Activated CD4-positive, alpha-beta T cell treated with anti-CD3 and anti-CD28 coated beads, Interleukin-2, amount 10 ng/mL, durations not matched to agents 7 days and 5 days (primary cell): ENCODE measurements around the gene SEC11C. TPM values are rescaled to one million over a fixed set of nuclear protein-coding genes. Genes with fewer than 3 reads are reported as not detected.

Source experiments
- CTCF ChIA-PET: fragments of 350-600 bp; sonication (Branson Sonifier 250); formaldehyde crosslinking; loops from one replicate; lab custom pipeline; 2021; ENCODE audit warnings: antibody characterized with exemption; lab: Charles Lee
- POLR2A ChIA-PET: fragments of 350-600 bp; sonication (Branson Sonifier 250); formaldehyde crosslinking; loops from one replicate; lab custom pipeline; 2021; ENCODE audit warnings: antibody characterized with exemption; lab: Charles Lee
- DNase-seq: peaks from one replicate; pipeline ENCODE4 v3.0.0-alpha.2; 2020
- H3K27ac Mint-ChIP-seq: one replicate; pipeline ENCODE4 v1.8.0; 2021; ENCODE audit warnings: mild to moderate bottlenecking, moderate library complexity, mixed read lengths
- H3K27me3 Mint-ChIP-seq: one replicate; pipeline ENCODE4 v1.8.0; 2021; ENCODE audit warnings: mixed read lengths
- H3K36me3 Mint-ChIP-seq: one replicate; pipeline ENCODE4 v1.8.0; 2021; ENCODE audit warnings: low read depth, mixed read lengths
- H3K4me1 Mint-ChIP-seq: one replicate; pipeline ENCODE4 v1.8.0; 2021; ENCODE audit warnings: mixed read lengths
- H3K4me3 Mint-ChIP-seq: one replicate; pipeline ENCODE4 v1.8.0; 2021; ENCODE audit warnings: mild to moderate bottlenecking, moderate library complexity, mixed read lengths
- H3K9me3 Mint-ChIP-seq: one replicate; pipeline ENCODE4 v1.8.0; 2021; ENCODE audit warnings: mixed read lengths
- total RNA-seq, 2 experiments: library from RNA; stranded (reverse); gene quantifications; one replicate each; pipeline ENCODE4 v1.2.3, GENCODE V29; 2021

Gene SEC11C
- total RNA-seq, 2 experiments from 2014 or later = 63.3 to 64.1 TPM

DNA sequence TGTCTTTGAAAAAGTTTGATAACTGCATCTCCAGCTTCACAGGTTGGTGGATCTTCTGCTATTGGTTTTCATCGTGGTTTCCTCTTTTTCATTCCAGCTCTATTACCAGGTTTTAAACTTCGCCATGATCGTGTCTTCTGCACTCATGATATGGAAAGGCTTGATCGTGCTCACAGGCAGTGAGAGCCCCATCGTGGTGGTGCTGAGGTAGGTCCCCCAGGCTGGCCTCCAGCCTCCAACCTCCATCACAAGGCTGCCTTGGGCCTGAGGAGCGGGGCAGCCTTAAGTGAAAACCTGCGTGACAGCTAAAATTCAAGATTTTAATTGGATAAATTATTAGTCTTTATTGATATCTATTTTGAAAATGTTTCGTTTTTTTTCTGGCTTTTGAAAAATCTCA, 9.7 kb downstream of the SEC11C start:
- DNase-seq = no peak
- H3K4me1 Mint-ChIP-seq = peaks cover 37% of the 10 kb centered on the region
- H3K27me3 Mint-ChIP-seq = no peaks in the 10 kb centered on the region
- H3K36me3 Mint-ChIP-seq = peaks cover 19% of the 10 kb centered on the region
- H3K4me3 Mint-ChIP-seq = no peak overlapping the region
- ChIA-PET CTCF (interaction anchor here (1.4 kb wide), 1 partner anchor 18 kb away, joined by 3 read pairs; no protein-coding TSS in a partner anchor), POLR2A (no interaction called here)
- H3K9me3 Mint-ChIP-seq = no peaks in the 10 kb centered on the region
- no peak overlapping the region for H3K27ac Mint-ChIP-seq

DNA sequence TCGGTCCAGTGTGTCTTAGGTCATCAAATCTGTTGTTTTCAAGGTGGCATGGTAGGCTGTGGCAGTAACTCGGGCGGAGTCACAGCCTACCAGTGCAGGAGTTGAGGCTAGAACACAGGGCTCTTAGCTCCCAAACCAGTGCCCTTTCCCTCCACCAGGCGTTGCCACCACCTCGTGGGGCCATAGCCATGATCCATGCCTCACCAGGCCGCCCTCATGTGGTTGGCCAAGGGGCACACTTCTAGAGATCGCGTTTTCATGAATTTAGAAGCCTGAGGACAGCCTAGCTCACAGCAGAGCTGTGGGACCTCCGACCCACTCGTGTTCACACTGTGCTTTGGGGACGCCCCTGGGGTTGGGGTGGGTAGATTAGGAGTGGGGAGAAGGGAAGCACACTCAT, 10.6 kb downstream of the SEC11C start:
- POLR2A ChIA-PET = no interaction called here
- H3K9me3 Mint-ChIP-seq = no peaks in the 10 kb centered on the region
- CTCF ChIA-PET = interaction anchor here (1.4 kb wide), 1 partner anchor 19 kb away, joined by 3 read pairs; no protein-coding TSS in a partner anchor
- no peaks in the 10 kb centered on the region for H3K27me3 Mint-ChIP-seq
- peaks cover 20% of the 10 kb centered on the region for H3K36me3 Mint-ChIP-seq
- no peak overlapping the region for H3K27ac Mint-ChIP-seq
- H3K4me1 Mint-ChIP-seq = peaks cover 33% of the 10 kb centered on the region
- no peak overlapping the region for H3K4me3 Mint-ChIP-seq
- no peak for DNase-seq

DNA sequence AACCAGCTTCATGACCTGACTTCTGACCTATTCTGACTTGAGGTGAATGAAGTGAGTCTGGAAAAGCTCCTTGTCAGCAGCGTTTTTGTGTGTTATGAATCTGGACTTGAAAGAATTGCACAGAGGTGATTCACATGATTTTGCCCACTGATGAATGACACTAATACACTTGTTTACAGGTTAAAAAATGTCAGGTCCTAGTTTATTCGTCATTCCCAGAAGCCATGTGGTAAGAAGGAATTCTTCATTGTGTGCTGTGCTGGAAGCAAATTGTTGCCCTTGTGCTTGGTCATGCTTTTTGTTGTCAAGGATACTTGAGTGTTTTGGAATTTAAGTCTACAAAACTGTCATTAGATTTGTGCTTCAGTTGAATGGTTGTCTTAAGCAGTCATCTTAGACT, 15.5 kb downstream of the SEC11C start:
- Mint-ChIP-seq H3K27ac (no peak overlapping the region), H3K9me3 (no peaks in the 10 kb centered on the region), H3K4me1 (peaks cover 10% of the 10 kb centered on the region), H3K36me3 (peaks cover 27% of the 10 kb centered on the region), H3K27me3 (no peaks in the 10 kb centered on the region), H3K4me3 (no peak overlapping the region)
- ChIA-PET CTCF (interaction anchor here (1.5 kb wide), 1 partner anchor 15 kb away, joined by 3 read pairs; the partner anchor contains the start of gene SEC11C), POLR2A (no interaction called here)
- no peak for DNase-seq

DNA sequence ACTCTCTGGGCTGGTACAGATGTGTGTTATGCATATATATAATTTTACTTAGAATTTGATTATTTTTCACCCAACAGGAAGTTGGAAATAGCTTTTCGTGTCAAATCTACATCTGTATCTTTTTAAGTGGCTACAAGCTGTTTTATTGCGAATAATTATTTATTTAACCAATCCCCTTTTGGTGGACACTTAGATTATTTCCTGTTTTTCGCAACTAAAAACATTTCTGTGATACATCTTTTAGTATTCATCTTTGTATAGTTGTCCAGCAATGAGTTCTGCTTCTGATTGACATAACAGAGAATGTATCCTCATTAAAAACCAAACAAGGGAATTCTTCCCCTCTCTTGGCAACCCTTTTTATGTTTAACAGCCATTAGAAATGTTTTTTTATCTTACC, 16.6 kb downstream of the SEC11C start:
- Mint-ChIP-seq H3K27me3 (no peaks in the 10 kb centered on the region), H3K4me1 (no peaks in the 10 kb centered on the region), H3K36me3 (peaks cover 19% of the 10 kb centered on the region), H3K27ac (no peak overlapping the region), H3K9me3 (no peaks in the 10 kb centered on the region), H3K4me3 (no peak overlapping the region)
- ChIA-PET POLR2A (interaction anchor here (0.6 kb wide), 1 partner anchor 1460 kb away, joined by 3 read pairs; no protein-coding TSS in a partner anchor), CTCF (no interaction called here)
- DNase-seq = no peak

DNA sequence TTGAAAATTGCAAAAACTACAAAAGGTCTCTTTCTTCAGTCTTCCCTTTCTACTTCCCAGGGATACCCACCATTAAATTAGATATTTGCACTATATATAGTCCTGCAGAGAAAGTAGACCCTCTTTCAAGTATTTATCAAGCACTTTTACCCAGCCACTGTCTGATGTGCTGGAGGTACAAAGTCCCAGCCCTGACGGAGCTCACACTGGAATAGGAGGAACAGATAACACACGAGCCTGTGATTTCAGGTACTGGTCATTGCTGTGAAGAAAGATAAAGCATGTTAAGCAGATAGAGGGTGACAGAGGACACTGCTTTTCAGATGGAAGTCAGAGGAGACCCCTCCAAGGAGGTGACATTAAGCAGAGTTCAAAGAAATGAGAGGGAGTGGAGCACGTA, 19.6 kb downstream of the SEC11C start:
- H3K27ac Mint-ChIP-seq = no peak overlapping the region

DNA sequence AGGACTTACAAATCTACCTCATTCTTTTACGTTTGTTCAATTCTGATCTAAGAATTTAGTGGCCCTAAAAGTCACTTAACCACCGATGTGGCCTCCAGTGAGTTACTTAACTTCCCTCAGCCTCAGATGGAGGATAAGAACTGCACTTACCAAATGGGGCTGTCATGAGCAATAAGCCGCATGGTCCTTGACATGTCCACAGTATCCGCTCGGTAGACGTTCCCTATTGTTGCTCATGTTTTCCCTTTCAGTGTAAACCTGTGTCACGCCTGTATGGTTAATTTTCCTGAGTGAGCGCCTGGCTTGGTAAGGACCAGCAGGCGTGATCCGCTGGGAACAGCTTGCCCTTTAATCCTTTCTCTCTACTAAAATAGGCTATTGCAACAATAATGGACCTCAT, 20.3 kb downstream of the SEC11C start:
- Mint-ChIP-seq H3K4me3 (no peak overlapping the region), H3K27me3 (no peaks in the 10 kb centered on the region), H3K36me3 (peaks cover 11% of the 10 kb centered on the region), H3K27ac (no peak overlapping the region), H3K4me1 (no peaks in the 10 kb centered on the region), H3K9me3 (no peaks in the 10 kb centered on the region)
- ChIA-PET POLR2A (no interaction called here), CTCF (no interaction called here)
- no peak for DNase-seq

More for the DNA sequence above, 19.6 kb downstream of the SEC11C start:
- no peak overlapping the region for H3K4me3 Mint-ChIP-seq
- ChIA-PET CTCF (no interaction called here), POLR2A (no interaction called here)
- no peaks in the 10 kb centered on the region for H3K9me3 Mint-ChIP-seq
- DNase-seq = no peak
- H3K27me3 Mint-ChIP-seq = no peaks in the 10 kb centered on the region
- no peaks in the 10 kb centered on the region for H3K4me1 Mint-ChIP-seq
- H3K36me3 Mint-ChIP-seq = peaks cover 11% of the 10 kb centered on the region

DNA sequence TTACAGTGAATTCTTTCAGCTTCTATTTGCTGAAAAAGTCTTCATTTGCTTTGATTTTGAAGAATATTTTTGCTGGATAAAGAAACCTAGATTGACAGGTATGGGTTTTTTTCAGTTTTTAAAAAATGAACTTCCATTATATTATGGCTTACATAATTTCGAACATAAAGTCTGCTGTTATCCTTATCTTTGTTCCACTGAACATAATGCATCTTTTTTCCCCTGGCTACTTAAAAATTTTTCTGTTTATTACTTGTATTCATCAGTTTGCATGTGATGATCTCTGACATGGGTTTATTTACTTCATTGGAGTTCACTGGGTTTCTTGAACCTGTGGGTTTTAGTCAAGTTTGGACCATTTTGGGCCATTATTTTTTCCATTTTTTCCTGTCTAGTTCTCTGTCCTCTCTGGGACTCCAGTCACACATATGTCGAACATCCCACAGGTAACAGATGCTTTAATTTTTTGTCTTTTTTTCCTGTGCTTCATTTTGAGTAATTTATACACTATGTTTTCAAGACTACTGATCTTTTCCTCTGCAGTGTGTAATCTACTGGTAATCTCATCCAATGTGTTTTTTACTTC, 33.1 kb downstream of the SEC11C start:
- no peak overlapping the region for H3K4me3 Mint-ChIP-seq
- H3K4me1 Mint-ChIP-seq = no peaks in the 10 kb centered on the region
- H3K27ac Mint-ChIP-seq = no peak overlapping the region
- ChIA-PET CTCF (no interaction called here), POLR2A (no interaction called here)
- peaks cover 29% of the 10 kb centered on the region for H3K9me3 Mint-ChIP-seq
- peaks cover 16% of the 10 kb centered on the region for H3K27me3 Mint-ChIP-seq
- DNase-seq = no peak
- peaks cover 2% of the 10 kb centered on the region for H3K36me3 Mint-ChIP-seq

DNA sequence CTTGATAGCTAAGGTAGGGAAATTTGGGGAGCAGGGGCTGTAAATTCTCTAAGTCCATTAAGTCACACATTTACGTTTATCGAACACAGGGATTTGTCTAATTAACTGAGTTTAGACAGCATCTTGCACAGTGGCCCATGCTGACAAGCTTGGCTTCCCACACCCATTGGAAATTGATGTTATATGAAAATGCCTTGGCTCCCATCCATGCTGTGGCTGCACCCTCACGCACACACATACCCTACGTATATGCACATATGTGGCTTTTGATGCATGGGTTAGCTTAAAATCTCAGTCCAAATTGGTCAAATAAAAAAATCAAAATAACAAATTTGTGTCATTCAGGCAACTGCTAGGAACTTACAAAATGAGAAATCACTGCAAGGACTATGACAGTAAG, 37.8 kb downstream of the SEC11C start:
- ChIA-PET POLR2A (no interaction called here), CTCF (interaction anchor here (0.6 kb wide), 1 partner anchor 446 kb away, joined by 4 read pairs; no protein-coding TSS in a partner anchor)
- no peaks in the 10 kb centered on the region for H3K4me1 Mint-ChIP-seq

DNA sequence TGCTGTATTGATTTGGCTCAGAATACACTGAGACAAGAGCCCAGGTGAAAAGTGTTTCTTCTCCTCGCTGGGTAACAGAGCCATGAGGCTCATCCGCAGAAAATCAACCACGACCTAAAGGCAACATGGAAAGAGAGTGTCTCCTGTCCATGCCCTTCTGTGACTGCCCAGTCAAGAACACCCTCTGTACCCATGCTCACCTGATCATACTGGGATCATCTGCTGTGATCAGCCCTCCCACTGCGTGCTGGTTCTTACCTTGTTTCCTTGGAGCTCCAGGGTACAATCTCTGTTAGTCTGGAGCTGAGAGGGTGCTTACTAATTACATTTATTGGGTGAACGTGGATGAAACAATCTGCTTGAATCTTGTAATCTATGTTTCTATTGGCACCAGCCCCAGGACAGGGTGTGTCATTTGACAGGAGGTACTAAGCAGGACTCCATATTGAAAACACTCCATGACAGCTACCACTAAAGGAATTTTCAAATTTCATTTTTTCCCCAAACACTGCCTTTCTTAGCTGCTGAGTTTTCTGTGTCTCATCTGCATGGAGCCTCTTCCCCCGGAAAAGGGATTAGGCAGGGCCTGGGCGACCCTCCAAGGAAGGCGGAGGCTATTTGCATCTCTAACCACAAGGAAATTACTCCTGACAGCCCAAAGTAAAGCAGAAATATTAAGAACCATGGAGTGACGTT, 40.6 kb downstream of the SEC11C start:
- no peak overlapping the region for H3K4me3 Mint-ChIP-seq
- H3K36me3 Mint-ChIP-seq = no peaks in the 10 kb centered on the region
- ChIA-PET CTCF (interaction anchor here (0.5 to 1.8 kb wide), 2 partner anchors 15 to 519 kb away, joined by 3 read pairs; no protein-coding TSS in a partner anchor), POLR2A (no interaction called here)
- no peaks in the 10 kb centered on the region for H3K4me1 Mint-ChIP-seq
- peaks cover 7% of the 10 kb centered on the region for H3K27me3 Mint-ChIP-seq
- no peaks in the 10 kb centered on the region for H3K9me3 Mint-ChIP-seq
- no peak overlapping the region for H3K27ac Mint-ChIP-seq
- DNase-seq = no peak

More for the DNA sequence above, 37.8 kb downstream of the SEC11C start:
- H3K36me3 Mint-ChIP-seq = peaks cover 2% of the 10 kb centered on the region
- H3K27me3 Mint-ChIP-seq = peaks cover 5% of the 10 kb centered on the region
- DNase-seq = no peak
- no peak overlapping the region for H3K4me3 Mint-ChIP-seq
- H3K9me3 Mint-ChIP-seq = peaks cover 12% of the 10 kb centered on the region
- no peak overlapping the region for H3K27ac Mint-ChIP-seq

DNA sequence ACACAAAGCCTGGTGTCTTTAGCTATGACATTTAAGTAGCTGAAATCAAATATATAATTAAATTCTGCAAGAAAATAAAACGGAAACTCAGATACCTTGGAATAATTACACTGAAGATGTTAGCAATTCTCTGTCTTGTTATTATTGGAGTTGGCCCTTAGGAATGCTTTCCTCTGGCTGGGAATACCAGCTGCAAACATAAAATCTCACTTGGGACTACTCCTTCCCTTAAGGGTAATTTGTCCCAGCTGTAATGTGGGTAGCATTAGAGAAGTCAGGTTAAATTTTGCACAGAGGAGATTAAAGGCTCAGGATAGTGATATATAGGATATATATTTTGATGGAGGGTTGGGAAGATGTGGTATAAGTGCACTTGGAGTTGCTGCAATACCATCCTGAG, 43.0 kb downstream of the SEC11C start:
- ChIA-PET POLR2A (no interaction called here), CTCF (no interaction called here)
- Mint-ChIP-seq H3K27ac (no peak overlapping the region), H3K36me3 (no peaks in the 10 kb centered on the region), H3K27me3 (peaks cover 7% of the 10 kb centered on the region), H3K9me3 (no peaks in the 10 kb centered on the region), H3K4me1 (no peaks in the 10 kb centered on the region), H3K4me3 (no peak overlapping the region)
- no peak for DNase-seq

DNA sequence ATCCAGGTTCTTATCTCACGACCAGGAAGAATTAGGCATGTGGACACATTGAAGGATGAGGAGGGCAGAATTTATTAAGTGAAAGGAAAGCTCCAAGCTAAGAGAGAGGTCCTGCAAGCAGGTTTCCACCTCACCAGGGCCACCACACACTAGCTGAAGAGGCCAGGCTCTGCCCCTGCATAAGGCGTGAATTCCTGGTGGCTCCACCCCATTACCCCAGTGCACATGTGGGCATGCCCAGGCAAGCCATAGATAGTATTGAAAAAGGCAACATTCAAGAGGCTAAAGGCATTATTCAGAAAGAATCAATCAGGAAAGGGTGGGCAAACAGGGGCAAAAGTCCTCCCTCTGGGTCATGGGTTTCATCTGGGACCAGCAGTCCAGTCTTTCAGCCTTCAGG, 49.3 kb downstream of the SEC11C start:
- no peaks in the 10 kb centered on the region for H3K9me3 Mint-ChIP-seq
- ChIA-PET POLR2A (no interaction called here), CTCF (interaction anchor here (0.6 kb wide), 1 partner anchor 1324 kb away, joined by 4 read pairs; no protein-coding TSS in a partner anchor)
- peaks cover 2% of the 10 kb centered on the region for H3K27me3 Mint-ChIP-seq
- H3K4me3 Mint-ChIP-seq = no peak overlapping the region
- no peaks in the 10 kb centered on the region for H3K36me3 Mint-ChIP-seq
- DNase-seq = no peak
- no peak overlapping the region for H3K27ac Mint-ChIP-seq
- H3K4me1 Mint-ChIP-seq = peaks cover 3% of the 10 kb centered on the region

DNA sequence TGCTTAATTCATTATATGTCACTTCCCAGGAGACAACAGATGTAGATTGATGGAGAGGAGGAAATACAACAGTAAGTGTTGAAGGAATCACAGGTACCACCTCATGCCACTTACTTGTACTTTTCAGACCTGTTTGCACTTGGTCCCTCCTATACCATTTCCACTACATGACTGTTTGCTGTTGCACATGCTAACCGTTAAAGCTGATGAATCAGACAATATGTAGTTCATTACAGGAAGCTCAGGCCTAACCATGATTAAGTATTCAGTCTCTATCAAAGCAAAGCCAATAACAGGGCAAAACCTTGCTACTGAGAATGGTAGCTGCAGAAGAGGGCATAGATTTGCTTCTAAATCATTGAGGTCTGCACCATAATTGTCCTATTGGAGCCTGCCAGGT, 50.1 kb downstream of the SEC11C start:
- H3K4me3 Mint-ChIP-seq = no peak overlapping the region
- no peaks in the 10 kb centered on the region for H3K9me3 Mint-ChIP-seq
- DNase-seq = no peak
- CTCF ChIA-PET = interaction anchor here (0.6 kb wide), 1 partner anchor 1325 kb away, joined by 4 read pairs; no protein-coding TSS in a partner anchor
- H3K36me3 Mint-ChIP-seq = no peaks in the 10 kb centered on the region
- POLR2A ChIA-PET = interaction anchor here (0.6 kb wide), 1 partner anchor 246 kb away, joined by 3 read pairs; no protein-coding TSS in a partner anchor
- H3K27me3 Mint-ChIP-seq = no peaks in the 10 kb centered on the region
- peaks cover 3% of the 10 kb centered on the region for H3K4me1 Mint-ChIP-seq
- H3K27ac Mint-ChIP-seq = no peak overlapping the region

DNA sequence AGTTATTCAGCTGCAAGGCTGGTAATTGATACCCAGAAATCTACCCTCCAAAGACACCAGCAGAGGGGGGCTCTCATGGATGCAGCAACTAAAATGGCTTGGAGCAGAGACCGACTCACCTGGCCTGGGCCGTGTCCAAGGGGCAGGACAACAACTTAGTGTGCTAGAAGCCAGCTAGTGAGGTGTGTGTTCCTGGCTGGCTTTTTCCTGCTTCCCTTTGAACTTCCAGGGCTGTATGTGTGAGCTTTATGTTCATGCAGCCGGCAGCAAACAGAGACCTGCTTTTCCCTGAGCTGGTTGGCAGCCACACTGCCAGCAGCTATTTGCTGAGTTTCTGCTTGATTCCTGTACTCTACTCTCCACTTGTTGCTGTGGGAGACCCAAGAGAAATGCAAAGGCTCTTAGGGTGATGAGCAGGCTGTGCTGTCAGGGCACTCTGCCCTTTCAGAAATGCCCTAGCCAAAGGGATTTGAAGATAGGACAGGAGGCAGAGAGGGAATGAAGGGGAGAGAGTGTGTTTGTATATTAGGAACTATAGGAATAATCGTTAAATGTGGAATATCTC, 56.6 kb downstream of the SEC11C start:
- Mint-ChIP-seq H3K27ac (no peak overlapping the region), H3K36me3 (no peaks in the 10 kb centered on the region), H3K9me3 (no peaks in the 10 kb centered on the region), H3K27me3 (peaks cover 21% of the 10 kb centered on the region), H3K4me3 (no peak overlapping the region), H3K4me1 (no peaks in the 10 kb centered on the region)
- ChIA-PET CTCF (interaction anchor here (1.4 kb wide), 1 partner anchor 17 kb away, joined by 3 read pairs; no protein-coding TSS in a partner anchor), POLR2A (no interaction called here)
- DNase-seq = no peak
